T1000 (cell line): ENCODE results near the gene TMEM147.

ENCODE experiments used
- DNase-seq: peaks from one replicate; lab custom pipeline; 2025; ENCODE audit warnings: mixed read lengths; lab: John Stamatoyannopoulos, UW

The TMEM147 gene, protein sequence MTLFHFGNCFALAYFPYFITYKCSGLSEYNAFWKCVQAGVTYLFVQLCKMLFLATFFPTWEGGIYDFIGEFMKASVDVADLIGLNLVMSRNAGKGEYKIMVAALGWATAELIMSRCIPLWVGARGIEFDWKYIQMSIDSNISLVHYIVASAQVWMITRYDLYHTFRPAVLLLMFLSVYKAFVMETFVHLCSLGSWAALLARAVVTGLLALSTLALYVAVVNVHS

DNA sequence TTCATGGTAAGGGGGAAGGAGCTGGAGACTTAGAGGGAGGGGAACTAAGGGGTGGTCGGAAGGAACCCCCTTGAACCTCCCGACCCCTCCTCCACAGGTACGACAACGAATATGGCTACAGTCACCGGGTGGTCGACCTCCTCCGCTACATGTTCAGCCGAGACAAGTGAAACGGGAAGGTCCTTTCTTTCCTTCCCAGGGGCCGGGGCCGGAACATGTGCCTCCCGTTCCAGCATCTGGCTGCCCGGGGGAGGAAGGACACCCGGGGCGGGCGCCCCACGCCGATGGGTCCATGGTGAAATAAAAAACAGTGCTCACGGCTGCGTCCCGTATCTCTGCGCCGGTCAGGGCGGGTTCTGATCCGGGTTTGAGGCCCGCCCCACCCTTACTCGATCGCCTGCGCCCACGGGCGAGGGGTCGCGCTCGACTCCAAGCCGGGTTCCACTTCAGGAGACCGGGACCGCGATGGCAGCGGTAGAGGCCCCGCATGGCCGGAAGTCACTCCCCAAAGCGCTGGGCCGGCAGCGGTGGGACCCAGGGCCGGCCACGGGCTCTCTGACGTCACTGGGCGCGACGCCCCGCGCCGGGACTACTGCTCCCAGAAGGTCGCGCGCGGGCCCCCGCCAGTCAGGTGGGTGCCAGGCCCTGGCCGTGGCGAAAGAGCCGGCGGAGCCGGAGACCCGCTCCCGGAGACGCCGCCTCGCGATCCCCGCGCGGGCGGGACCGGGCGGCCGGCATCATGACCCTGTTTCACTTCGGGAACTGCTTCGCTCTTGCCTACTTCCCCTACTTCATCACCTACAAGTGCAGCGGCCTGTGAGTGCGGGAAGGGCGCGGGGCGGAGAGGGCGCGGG is at the start of gene TMEM147:
TMEM147 (plus strand) TSS at position 626 of the 854 bp plus-strand sequence; CDS start at position 740, 114 bp downstream.
- peak; percentile 73 for DNase-seq

DNA sequence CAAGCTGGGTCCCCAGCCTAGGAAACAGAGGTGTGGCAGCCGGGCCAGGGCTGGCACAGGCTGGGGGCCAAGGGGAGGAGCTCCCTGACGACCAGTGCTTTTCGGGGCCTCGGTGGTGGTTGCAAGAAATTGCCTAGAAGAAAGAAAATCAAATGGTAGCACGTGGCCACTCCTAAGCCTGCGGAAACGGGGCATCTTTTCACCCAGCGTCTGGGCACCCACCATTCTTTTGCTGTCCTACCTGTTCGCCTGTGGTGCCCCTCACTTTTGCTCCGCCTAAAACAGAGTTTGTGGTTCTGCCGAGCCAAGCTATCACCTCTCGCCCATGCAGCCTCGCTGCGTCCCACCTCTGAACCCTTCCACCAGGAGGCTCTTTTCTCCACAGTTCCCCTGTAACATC is 48.0 kb upstream of the TMEM147 start:
- no peak for DNase-seq

DNA sequence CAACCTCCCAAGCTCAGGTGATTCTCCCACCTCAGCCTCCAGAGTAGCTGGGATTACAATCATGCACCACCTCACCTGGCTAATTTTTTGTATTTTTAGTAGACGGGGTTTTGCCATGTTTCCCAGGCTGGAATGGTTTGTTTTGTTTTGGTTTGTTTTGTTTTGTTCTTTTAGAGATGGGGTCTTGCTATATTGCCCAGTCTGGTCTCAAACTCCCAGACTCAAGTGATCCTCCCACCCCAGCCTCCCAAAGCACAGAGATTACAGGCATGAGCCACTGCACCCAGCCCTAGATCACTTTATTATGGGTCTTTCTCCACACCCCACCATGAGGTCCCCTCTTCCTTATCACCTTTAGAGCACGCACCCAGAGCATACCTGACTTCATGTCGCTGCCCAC is 47.2 kb upstream of the TMEM147 start:
- DNase-seq = no peak

DNA sequence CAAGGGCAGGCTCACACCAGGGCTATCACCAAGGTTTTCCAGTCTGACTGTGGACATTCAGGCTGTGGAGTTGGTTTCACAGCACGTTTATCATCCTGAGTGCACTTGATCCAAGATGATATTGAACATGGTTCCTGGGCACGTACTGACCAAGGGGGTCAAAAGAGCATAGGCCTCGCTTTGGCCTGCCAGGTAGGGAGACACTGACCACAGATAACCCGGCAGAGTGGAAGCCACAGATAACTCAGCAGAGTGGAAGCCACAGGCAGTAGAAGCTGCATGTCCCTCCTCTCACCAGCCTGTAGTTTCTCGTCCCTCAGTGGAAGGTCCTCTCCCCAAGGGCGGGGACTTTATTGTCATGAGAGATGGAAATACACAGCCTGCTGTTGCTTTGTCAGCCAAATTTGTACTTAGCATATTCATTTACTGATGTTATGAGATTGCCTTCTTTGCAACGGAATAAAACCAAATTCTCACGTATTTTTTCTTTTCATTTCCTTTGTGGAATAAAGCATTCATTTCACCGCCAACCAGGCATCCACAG is 46.4 kb upstream of the TMEM147 start:
- DNase-seq = no peak

DNA sequence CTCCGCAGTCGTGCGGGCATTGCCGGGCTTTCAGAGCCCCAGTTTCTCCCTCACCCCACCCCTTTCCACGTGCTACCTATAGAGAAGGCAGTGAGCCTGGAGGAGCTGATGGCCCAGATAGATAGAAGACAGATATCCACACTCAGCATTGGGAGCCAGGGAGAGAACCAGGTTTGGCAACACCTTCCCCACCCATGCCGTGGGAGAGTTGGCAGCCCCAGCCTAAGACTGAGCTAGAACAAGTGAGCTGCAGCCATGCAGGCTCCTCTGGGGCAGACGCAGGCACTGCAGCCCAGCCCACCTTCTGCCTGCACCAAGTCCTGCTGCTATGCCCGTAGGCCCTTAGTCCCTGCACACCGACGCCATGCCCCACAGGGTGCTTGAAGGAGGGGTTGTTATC is 44.8 kb upstream of the TMEM147 start:
- no peak for DNase-seq

DNA sequence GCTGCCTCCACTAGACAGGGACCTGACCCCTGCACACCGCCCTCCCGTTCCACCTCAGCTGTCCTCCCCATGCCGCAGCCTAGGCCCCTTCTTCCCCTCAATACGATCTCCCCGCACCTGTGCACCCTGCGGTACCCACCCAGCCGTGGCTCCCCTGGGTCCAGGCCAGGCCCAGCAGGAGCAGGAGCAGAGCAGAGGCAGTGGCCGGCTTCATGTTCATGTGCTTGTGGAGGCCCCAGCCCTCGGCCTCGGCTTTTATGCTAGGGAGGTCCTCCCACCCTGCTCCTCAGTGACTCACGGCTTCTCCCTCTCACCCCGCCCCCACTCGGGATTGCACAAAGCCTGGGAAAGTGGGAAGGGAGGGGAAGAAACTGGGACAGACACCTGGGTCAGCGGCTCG is 43.7 kb upstream of the TMEM147 start:
- DNase-seq = no peak

DNA sequence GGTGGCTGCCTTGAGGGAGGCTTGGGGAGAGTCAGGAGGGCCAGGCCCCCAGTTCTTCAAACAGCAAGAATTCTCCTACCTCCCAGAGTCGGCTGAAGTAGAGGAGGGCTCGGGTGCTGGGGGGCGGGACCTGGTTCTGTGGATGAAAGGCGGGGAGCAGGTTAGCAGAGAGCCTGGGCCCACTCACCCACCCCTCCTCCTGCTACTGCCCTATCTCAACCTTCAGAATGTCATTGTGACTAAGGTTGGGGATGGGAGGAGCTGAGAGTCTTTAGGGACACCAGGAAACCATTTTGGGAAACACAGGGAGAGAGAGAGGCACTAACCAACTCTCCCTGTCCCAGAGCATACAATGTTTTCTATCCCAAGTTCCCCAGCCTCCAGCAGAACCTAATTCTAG is 42.7 kb upstream of the TMEM147 start:
- DNase-seq = no peak

DNA sequence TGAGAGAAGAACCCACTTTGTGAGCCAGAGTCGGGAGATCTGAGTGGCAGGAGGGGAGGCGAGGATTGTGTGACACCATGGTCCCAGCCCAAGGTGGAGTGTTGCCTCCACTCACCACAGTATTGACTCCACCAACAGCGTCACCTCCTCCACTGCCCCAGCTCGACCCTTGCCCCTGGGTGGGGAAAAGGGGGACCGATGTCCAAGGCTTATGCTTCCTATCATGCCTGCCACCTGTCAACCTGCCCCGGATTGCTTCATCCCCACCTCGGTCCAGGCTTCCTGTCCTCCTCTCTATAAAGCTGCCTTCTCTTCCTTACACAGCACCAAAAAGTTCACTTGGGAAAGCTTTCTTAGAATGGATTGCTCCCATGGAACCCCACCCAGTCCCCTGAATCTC is 39.4 kb upstream of the TMEM147 start:
- DNase-seq = no peak

DNA sequence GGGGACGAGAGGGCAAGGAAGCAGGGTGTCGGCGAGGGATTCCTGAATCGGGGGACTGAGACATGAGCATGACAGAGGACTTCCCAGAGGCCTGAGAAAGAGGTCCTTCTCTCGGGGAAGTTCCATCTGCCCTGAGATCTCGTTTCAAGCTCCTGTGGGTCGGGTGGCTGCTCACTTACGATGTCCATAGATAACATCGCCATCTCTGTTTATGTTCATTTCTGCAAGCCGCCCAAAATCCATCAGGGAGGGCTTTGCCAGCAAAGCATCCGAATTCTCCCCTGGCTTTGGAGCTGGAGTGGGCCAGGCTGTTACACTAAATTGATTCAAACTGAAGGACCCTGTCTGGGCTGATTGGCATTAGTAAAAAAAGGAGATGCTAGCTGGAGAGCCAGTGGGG is 37.9 kb upstream of the TMEM147 start:
- DNase-seq = no peak

DNA sequence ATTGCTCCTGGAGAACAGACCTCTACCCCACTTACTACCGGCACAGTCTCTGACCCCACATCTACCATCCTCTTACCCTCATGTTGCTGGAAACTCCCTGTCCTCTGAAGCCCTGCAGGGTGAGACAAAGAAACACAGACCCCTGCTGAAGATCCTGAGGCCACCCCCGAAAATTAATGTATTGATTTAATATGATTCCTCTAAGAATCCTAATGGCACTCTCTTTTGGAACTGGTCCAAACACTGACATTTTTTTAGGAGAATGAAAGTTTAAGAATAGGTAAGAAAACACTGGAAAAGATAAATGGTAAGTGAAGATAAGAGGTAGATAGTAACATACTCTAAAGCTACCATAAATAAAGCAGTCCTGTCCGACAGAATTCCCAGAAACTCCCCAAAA is 37.3 kb upstream of the TMEM147 start:
- DNase-seq = no peak

DNA sequence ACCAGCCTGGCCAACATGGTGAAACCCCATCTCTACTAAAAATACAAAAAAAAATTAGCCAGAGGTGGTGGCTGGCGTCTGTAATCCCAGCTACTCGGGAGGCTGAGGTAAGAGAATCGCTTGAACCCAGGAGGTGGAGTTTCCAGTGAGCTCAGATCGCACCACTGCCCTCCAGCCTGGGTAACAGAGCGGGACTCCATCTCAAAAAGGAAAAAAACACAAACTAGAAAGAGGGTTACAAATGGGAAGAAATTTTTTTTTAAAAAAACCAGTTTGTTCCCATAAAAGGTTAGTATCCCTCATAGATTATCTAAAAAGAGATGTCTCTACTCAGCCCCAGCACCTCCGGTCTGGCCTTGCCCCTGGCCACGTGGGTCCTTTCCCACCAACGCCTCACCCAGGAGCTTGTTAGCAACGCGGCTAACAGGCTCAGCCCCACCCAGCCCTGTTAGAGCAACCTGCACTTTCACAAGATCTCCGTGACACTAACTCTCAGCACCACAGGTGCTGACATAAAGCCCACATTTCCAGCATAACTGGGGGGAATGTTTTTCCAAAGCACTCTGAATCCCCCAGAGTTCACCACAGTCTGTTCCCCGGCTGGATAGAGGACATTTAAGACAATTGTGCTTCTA is 36.3 kb upstream of the TMEM147 start:
- no peak for DNase-seq

DNA sequence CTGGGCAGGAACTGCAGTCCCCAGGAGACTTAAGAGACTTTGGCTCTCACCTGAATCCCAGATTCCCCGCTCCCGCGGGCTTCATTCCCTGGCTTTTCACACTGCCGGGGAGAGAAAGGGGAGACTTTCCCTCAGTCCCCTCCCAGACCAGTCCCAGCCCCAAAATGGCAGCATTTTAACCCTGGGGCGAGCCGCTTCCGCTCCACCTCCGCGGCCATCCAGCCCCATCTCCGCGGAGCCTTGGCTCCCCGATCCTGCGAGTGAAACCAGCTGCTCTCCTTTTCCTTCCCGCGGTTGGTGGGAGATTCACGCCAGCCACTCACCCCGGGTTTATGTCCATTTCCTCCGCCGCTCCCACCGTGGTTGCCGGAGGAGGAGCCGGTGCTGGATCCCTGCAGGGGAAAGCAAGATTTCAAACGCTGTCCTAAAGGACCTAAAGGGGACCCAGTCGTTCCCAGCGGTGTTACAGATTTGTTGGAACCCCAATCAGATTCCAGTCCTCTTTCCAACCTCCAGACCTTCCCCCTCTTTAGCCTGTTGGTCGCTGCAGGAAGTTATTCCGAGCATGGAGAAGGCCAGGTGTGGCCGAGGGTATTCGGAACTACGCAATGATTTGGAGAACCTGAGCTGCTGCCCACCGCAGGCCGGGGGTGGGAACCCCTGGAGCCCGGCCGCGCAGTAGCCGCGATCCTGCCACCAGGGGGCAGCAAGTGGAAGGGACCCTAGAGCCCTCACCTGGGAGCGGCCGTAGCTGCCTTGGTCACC is 35.4 kb upstream of the TMEM147 start:
- DNase-seq = no peak

DNA sequence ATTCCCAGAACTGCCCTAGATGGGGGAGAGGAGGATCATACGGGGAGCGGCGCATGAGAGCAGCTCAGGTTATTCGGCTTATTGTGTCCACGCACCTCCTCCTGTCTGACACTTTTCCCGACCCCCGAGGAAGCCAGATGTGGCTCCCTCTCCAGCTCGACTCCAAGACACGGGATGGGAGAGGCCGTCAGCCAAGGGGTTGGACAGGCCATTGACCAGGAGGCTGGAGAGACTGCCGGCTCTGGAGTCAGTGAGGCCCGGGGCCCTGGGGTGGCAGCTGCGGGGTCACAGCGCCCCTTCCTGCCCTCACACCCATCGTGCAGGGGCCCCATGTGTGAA is 34.8 kb upstream of the TMEM147 start:
- DNase-seq = no peak

DNA sequence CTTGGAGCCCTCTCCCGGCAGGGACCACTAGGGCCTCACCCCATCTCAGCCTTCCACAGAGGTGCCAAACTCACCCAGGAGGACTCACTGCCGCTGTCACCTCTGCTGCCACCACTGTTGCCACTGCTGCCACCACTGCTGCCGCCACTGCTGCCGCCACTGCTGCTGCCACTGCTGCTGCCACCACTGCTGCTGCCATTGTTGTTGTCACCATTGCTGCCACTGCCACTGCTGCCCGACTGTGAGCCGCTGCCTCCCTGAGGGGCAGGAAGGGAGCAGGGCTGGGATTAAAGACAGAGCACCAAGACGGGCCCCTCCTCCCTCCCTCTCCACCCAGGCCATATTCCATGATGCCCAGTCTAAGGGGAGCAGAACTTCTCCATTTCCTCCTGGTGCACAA is 34.1 kb upstream of the TMEM147 start:
- no peak for DNase-seq

DNA sequence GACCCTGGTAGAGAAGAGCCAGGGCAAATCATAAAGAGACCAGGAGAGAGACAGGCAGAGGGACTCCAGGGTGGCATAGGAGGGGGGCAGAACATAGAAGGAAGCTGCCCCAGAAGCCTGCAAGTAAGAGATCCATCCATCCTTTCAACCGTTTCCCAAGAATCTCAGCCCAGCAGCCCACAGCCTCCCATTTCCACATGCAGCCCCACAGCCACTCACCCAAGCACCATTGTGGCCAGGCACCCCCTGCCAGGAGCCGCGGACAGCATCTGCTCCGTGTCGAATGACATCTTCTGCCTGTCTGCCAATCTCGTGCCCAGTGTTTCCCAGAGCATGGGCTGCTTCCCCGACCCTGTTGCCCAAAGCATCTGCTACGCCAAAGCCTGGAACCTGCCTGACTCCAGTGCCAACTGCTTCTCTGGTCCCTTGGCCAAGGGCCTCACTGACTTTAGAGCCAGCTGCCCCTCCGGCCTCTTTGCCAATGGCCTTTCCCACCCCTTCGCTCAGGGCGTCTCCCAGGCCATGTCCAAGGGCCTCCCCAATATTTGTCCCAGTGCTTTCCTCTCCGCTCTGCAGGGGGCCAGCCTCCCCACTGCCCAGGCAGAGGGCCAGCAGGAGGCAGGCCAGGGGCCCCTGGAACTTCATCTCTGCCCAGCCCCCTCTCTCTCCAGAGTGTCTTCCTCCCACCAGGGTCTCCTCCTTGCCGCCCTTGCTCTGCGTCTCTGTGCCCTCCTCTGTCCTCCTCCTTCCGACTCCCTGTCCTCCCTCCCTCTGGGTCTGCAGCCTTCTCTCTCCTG is 32.4 kb upstream of the TMEM147 start:
- no peak for DNase-seq

DNA sequence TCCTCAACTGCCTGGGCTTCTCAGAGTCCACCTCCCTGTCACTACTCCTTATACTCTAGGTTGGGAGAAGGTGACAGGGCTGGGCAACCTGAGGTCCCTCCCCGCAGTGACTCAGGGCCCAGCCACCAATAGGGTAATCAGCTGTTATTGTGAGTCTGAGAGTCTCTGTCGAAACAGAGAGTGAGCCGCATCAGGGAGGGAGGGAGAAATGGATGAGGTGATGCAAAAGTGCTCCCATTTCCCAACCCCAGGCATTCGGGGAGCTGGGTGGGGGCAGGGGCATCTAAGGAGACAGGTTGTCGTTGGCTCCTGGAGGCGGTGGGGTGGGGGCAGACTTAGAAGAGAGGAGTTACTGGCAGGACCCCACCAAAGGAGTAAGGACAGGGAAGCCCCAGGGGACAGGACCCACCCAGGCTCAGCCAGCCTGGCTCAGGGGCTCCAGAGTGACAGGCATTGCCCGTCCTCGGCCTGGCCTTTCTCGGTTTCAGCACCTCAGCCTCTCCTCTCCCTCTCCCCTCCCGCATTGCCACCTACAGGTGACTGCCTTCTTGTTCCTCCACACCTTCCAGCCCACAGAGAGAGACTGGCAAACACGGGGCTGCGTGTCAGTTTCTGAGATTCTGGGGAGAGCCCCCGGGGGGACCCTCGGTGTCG is 31.7 kb upstream of the TMEM147 start, which contains the start of gene DMKN:
DMKN (minus strand) TSS at position 22 of the 654 bp plus-strand sequence. CDS start 174 bp downstream, outside the sequence.
- DNase-seq = no peak

DNA sequence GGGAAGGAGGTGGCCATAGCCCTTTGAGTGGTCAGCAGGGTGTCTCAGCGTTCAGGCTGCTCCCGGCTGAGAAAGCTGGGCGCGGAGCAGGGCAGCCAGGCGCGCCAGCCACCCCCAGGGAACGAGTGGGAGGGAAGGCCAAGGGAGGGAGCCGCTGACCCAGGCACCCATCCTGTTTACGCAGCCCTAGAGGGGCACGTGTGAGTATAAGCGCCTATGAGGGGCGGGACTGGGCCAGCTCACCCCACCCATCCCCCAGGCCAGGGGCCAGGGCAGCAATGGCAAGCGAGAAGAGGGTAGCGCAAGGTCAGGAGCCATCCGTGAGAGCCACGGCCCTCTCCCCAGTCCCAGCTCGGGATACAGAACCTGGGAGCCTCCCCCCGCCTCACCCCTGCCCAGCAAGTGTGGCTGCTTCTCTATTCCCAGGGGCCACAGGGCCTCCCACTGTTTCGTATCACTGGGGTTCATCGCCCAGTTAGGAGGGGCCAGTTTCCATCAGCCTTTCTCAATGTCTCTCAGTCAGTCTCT is 31.1 kb upstream of the TMEM147 start:
- no peak for DNase-seq

DNA sequence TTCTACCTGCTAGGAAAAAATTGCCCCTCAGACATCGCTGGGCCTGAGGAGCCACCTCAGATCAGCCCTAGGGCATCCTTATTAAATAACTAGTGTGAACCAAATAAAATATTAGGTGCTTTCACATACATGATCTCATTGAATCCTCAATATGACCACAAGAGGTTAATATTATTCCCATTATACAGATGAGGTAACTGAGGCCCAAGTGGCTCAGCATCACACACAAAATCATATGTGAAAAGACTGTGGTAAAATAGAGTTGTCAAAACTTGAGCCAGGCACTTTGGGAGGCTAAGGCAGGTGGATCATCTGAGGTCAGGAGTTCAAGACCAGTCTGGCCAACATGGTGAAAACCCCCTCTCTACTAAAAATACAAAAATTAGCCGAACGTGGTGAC is 29.1 kb upstream of the TMEM147 start:
- no peak for DNase-seq

DNA sequence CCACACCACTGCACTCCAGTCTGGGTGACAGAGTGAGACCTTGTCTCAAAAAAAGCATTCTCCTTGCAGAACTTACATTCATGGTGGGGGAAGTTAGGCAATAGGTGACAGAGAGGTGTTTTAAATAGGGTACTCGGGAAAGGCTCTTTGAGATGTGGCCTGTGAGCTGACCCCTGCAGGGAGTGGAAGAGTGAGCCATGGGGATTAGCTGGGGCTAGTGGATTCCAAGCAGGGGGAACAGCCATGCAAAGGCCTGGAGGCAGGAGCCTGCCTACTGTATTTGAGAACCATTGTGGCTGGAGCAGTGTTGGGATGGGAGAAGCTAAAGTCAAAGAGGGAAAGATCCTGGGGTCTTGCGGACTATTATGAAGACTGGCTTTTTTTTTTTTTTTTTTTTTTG is 28.1 kb upstream of the TMEM147 start:
- DNase-seq = no peak

DNA sequence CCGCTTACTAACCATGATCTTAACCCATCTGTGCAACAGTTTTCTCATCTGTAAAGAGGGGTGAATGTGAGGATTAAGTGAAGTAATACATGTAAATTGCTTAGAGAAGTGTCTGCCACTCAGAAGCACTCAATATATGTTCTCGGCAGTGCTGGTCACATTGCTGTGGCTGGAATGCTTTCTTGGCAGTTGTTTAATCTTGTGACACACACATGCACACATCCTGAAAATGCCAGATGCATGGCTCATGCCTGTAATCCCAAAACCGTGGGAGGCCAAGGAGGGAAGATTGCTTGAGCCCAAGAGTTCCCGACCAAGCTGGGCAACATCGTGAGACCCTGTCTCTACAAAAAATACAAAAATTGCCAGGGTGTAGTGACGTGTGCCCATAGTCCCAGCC is 27.1 kb upstream of the TMEM147 start:
- no peak for DNase-seq
